ACC112 (cell line): ENCODE results near the gene ZNF441.
"Not testable (repeated sequence)": the region's sequence is repeated elsewhere in the genome, so short reads cannot be mapped to it uniquely, and the experiment has no call there.

Experiments
- H2AFZ ChIP-seq: fragments of 200-600 bp; sonication (generic); one replicate; pipeline ENCODE4 v1.6.0; 2017; ENCODE audit warnings: antibody characterized with exemption, low read length; ENCODE audit not compliant: unreplicated experiment
- H3K27ac ChIP-seq: fragments of 200-600 bp; sonication (generic); 2 replicates; pipeline ENCODE4 v1.5.1; 2014; ENCODE audit warnings: low read depth, mild to moderate bottlenecking, antibody characterized with exemption, low read length, moderate library complexity
- H3K27me3 ChIP-seq: fragments of 200-600 bp; sonication (generic); 2 replicates; pipeline ENCODE4 v1.6.1; 2014; ENCODE audit warnings: mild to moderate bottlenecking, antibody characterized with exemption, low read length, moderate library complexity, mixed read lengths; ENCODE audit not compliant: insufficient read depth
- H3K36me3 ChIP-seq: fragments of 200-600 bp; sonication (generic); 2 replicates; pipeline ENCODE4 v1.6.1; 2016; ENCODE audit warnings: mild to moderate bottlenecking, antibody characterized with exemption, low read length, moderate library complexity, mixed read lengths; ENCODE audit not compliant: insufficient read depth
- H3K4me1 ChIP-seq: fragments of 200-600 bp; sonication (generic); one replicate; pipeline ENCODE4 v1.6.1; 2016; ENCODE audit warnings: low read length, mixed read lengths; ENCODE audit not compliant: insufficient read depth, unreplicated experiment, control insufficient read depth
- H3K4me3 ChIP-seq: fragments of 200-600 bp; sonication (generic); 2 replicates; pipeline ENCODE4 v1.5.1; 2014; ENCODE audit warnings: mild to moderate bottlenecking, low read depth, low read length
- H3K79me2 ChIP-seq: fragments of 200-600 bp; sonication (generic); one replicate; pipeline ENCODE4 v1.6.0; 2016; ENCODE audit warnings: low read length; ENCODE audit not compliant: control insufficient read depth, unreplicated experiment, insufficient read depth

Gene ZNF441

GRCh38 chr19:11749751-11750150 is 17.0 kb upstream of the ZNF441 start:
- H3K36me3 ChIP-seq, result no peaks in the 10 kb centered on the region
- H3K79me2 ChIP-seq, result no peaks in the 10 kb centered on the region
- H3K27ac ChIP-seq, result no peak overlapping the region
- no peak overlapping the region for H2AFZ ChIP-seq
- H3K4me3 ChIP-seq, result no peak overlapping the region
- H3K4me1 ChIP-seq, result no peaks in the 10 kb centered on the region
- H3K27me3 ChIP-seq, result no peaks in the 10 kb centered on the region

GRCh38 chr19:11752244-11752736 is 14.5 kb upstream of the ZNF441 start:
- H3K36me3 ChIP-seq, result no peaks in the 10 kb centered on the region
- H2AFZ ChIP-seq, result no peak overlapping the region
- H3K27me3 ChIP-seq, result no peaks in the 10 kb centered on the region; the same call in 1 of the 2 replicates
- no peaks in the 10 kb centered on the region for H3K79me2 ChIP-seq
- no peak overlapping the region for H3K27ac ChIP-seq
- H3K4me3 ChIP-seq, result no peak overlapping the region
- no peaks in the 10 kb centered on the region for H3K4me1 ChIP-seq

- Histone ChIP-seq H3K4me3 (no peak overlapping the region), H3K4me1 (no peaks in the 10 kb centered on the region), H2AFZ (no peak overlapping the region), H3K27me3 (no peaks in the 10 kb centered on the region; the same call in 1 of the 2 replicates), H3K36me3 (no peaks in the 10 kb centered on the region), H3K27ac (no peak overlapping the region), H3K79me2 (no peaks in the 10 kb centered on the region)
Observed at GRCh38 chr19:11754663-11755062, 12.1 kb upstream of the ZNF441 start.

- Histone ChIP-seq H3K36me3 (no peaks in the 10 kb centered on the region), H3K27ac (no peak overlapping the region), H3K27me3 (no peaks in the 10 kb centered on the region; the same call in 1 of the 2 replicates), H2AFZ (no peak overlapping the region), H3K4me1 (no peaks in the 10 kb centered on the region), H3K79me2 (no peaks in the 10 kb centered on the region), H3K4me3 (no peak overlapping the region)
Observed at GRCh38 chr19:11756965-11757364, 9.8 kb upstream of the ZNF441 start.

GRCh38 chr19:11759805-11760204 is 7.0 kb upstream of the ZNF441 start:
- H3K4me3 ChIP-seq, result no peak overlapping the region
- no peak overlapping the region for H3K27ac ChIP-seq
- H3K27me3 ChIP-seq, result no peaks in the 10 kb centered on the region; the same call in 1 of the 2 replicates
- no peak overlapping the region for H2AFZ ChIP-seq
- no peaks in the 10 kb centered on the region for H3K79me2 ChIP-seq
- H3K36me3 ChIP-seq, result no peaks in the 10 kb centered on the region
- H3K4me1 ChIP-seq, result no peaks in the 10 kb centered on the region

- peaks cover 8% of the 10 kb centered on the region for H3K79me2 ChIP-seq
- H3K27ac ChIP-seq, result no peak overlapping the region
- H3K4me3 ChIP-seq, result no peak overlapping the region
- no peak overlapping the region for H2AFZ ChIP-seq
- H3K27me3 ChIP-seq, result no peaks in the 10 kb centered on the region
- H3K4me1 ChIP-seq, result no peaks in the 10 kb centered on the region
- no peaks in the 10 kb centered on the region for H3K36me3 ChIP-seq
Observed at GRCh38 chr19:11763117-11763516, 3.7 kb upstream of the ZNF441 start.

- peaks cover 13% of the 10 kb centered on the region for H3K79me2 ChIP-seq
- H3K27me3 ChIP-seq, result no peaks in the 10 kb centered on the region
- no peak overlapping the region for H3K27ac ChIP-seq
- no peak overlapping the region for H2AFZ ChIP-seq
- H3K4me3 ChIP-seq, result no peak overlapping the region
- H3K4me1 ChIP-seq, result no peaks in the 10 kb centered on the region
- H3K36me3 ChIP-seq, result no peaks in the 10 kb centered on the region
Observed at GRCh38 chr19:11763611-11764010, 3.2 kb upstream of the ZNF441 start.

- peak overlapping the region; percentile 89 for H3K27ac ChIP-seq
- peaks cover 7% of the 10 kb centered on the region for H3K36me3 ChIP-seq
- H2AFZ ChIP-seq, result no peak overlapping the region
Observed at GRCh38 chr19:11767633-11768133, 883 bp downstream of the ZNF441 start.

GRCh38 chr19:11769995-11770394 is 3.2 kb downstream of the ZNF441 start:
- Histone ChIP-seq H3K4me1 (no peaks in the 10 kb centered on the region), H3K27me3 (no peaks in the 10 kb centered on the region), H3K4me3 (no peak overlapping the region), H3K36me3 (peaks cover 11% of the 10 kb centered on the region), H3K27ac (no peak overlapping the region), H3K79me2 (peaks cover 28% of the 10 kb centered on the region), H2AFZ (no peak overlapping the region)

More at GRCh38 chr19:11767633-11768133, 883 bp downstream of the ZNF441 start:
- H3K79me2 ChIP-seq, result peaks cover 28% of the 10 kb centered on the region
- no peaks in the 10 kb centered on the region for H3K27me3 ChIP-seq
- H3K4me1 ChIP-seq, result no peaks in the 10 kb centered on the region
- peak overlapping the region; percentile 93 for H3K4me3 ChIP-seq

- not testable (repeated sequence) for H3K4me1 ChIP-seq, H3K27ac ChIP-seq, H2AFZ ChIP-seq, H3K27me3 ChIP-seq, H3K4me3 ChIP-seq
- Histone ChIP-seq H3K79me2 (peaks cover 33% of the 10 kb centered on the region), H3K36me3 (peaks cover 11% of the 10 kb centered on the region)
Observed at GRCh38 chr19:11771520-11771919, 4.7 kb downstream of the ZNF441 start.

GRCh38 chr19:11776669-11777068 is 9.9 kb downstream of the ZNF441 start:
- H3K4me3 ChIP-seq, H2AFZ ChIP-seq, H3K79me2 ChIP-seq, H3K4me1 ChIP-seq, H3K27ac ChIP-seq, H3K27me3 ChIP-seq: not testable (repeated sequence)
- peaks cover 46% of the 10 kb centered on the region for H3K36me3 ChIP-seq
